B cell (primary cell): ENCODE results near the gene KATNAL2. TPM values are rescaled to one million over a fixed set of nuclear protein-coding genes. Genes with fewer than 3 reads are reported as not detected.
A peak's percentile ranks its signal among the peaks of the same experiment; 100 is the strongest.

Experiments used
- ATAC-seq: fragments of 200-7000 bp; cut with Tn5 transposase; one replicate; pipeline ENCODE4 v1.10.0; 2021; ENCODE audit warnings: low read depth, mild to moderate bottlenecking, moderate number of reproducible peaks, moderate library complexity
- CTCF ChIA-PET: fragments of 350-600 bp; sonication (Branson Sonifier 250); formaldehyde crosslinking; loops from one replicate; lab custom pipeline; 2021; ENCODE audit warnings: antibody characterized with exemption, inconsistent platforms; lab: Charles Lee
- POLR2A ChIA-PET: fragments of 350-600 bp; sonication (Branson Sonifier 250); formaldehyde crosslinking; loops from one replicate; lab custom pipeline; 2021; ENCODE audit warnings: antibody characterized with exemption; lab: Charles Lee
- DNase-seq: peaks from one replicate; pipeline ENCODE4 v3.0.0; 2013
- H2AFZ ChIP-seq: 2 replicates; pipeline ENCODE4 v1.6.1; 2012; ENCODE audit warnings: mild to moderate bottlenecking, low read depth, low read length; ENCODE audit not compliant: insufficient read depth, poor library complexity, severe bottlenecking
- H3K27ac ChIP-seq, 2 donors: 1 replicate in 1 of 2; 2 replicates in 1 of 2; pipeline ENCODE4 v1.5.1; 2012 to 2013; ENCODE audit warnings: low read length in 2 of 2, mild to moderate bottlenecking in 2 of 2, moderate library complexity in 1 of 2
- H3K27me3 ChIP-seq, 4 experiments: fragments of 200-600 bp in 1 of 4; sonication (generic) in 1 of 4; replicated peaks in 1 of 4; 1 replicate in 2 of 4; 2 replicates in 2 of 4; pipeline versions ENCODE4 v1.6.1 to v1.7.0; 2013 to 2016; ENCODE audit warnings: low read length in 3 of 4, mild to moderate bottlenecking in 2 of 4, mixed read lengths in 1 of 4, moderate library complexity in 1 of 4; ENCODE audit not compliant: insufficient read depth in 4 of 4, control insufficient read depth in 3 of 4; ENCODE audit errors: control extremely low read depth in 1 of 4
- H3K36me3 ChIP-seq, 2 experiments: replicated peaks in 1 of 2; 1 replicate in 1 of 2; 2 replicates in 1 of 2; pipeline versions ENCODE4 v1.6.1 to v1.7.1; 2013; ENCODE audit warnings: low read length in 1 of 2; ENCODE audit not compliant: insufficient read depth in 2 of 2, control insufficient read depth in 1 of 2; ENCODE audit errors: control extremely low read depth in 1 of 2, extremely low read depth in 1 of 2
- H3K4me1 ChIP-seq, 2 donors: fragments of 200-600 bp in 1 of 2; sonication (generic) in 1 of 2; 1 replicate in 1 of 2; 2 replicates in 1 of 2; pipeline versions ENCODE4 v1.5.1 to v1.6.1; 2013 to 2017; ENCODE audit warnings: low read length in 2 of 2; ENCODE audit not compliant: control insufficient read depth in 2 of 2, insufficient read depth in 2 of 2
- H3K4me2 ChIP-seq: replicated peaks from 2 replicates; pipeline ENCODE3; 2012; ENCODE audit warnings: mild to moderate bottlenecking, low read depth, low read length; ENCODE audit not compliant: poor library complexity, severe bottlenecking
- H3K4me3 ChIP-seq, 5 experiments: fragments of 200-600 bp in 1 of 5; sonication (generic) in 1 of 5; 1 replicate in 3 of 5; 2 replicates in 2 of 5; pipeline versions ENCODE4 v1.5.1 to v1.7.0; 2011 to 2016; ENCODE audit warnings: low read length in 4 of 5, mild to moderate bottlenecking in 4 of 5, low read depth in 2 of 5, control low read depth in 1 of 5, moderate library complexity in 1 of 5; ENCODE audit not compliant: insufficient read depth in 1 of 5; ENCODE audit errors: control extremely low read depth in 1 of 5, extremely low read depth in 1 of 5
- H3K79me2 ChIP-seq: fragments of 200-600 bp; sonication (generic); one replicate; pipeline ENCODE4 v1.6.0; 2016; ENCODE audit warnings: low read length; ENCODE audit not compliant: control insufficient read depth, insufficient read depth
- H3K9ac ChIP-seq: fragments of 200-600 bp; sonication (generic); 2 replicates; pipeline ENCODE4 v1.6.1; 2017; ENCODE audit warnings: mild to moderate bottlenecking, low read length, moderate library complexity
- H3K9me3 ChIP-seq, 3 donors: one replicate each; pipeline versions ENCODE4 v1.6.1 to v1.7.1; 2013; ENCODE audit warnings: low read length in 2 of 3; ENCODE audit not compliant: control insufficient read depth in 2 of 3, insufficient read depth in 1 of 3; ENCODE audit errors: control extremely low read depth in 1 of 3
- H4K20me1 ChIP-seq: 2 replicates; pipeline ENCODE4 v1.6.0; 2012; ENCODE audit warnings: mild to moderate bottlenecking, low read length; ENCODE audit not compliant: insufficient read depth, control insufficient read depth, poor library complexity, severe bottlenecking
- H3K27ac Mint-ChIP-seq: one replicate; pipeline ENCODE4 v1.8.0; 2021; ENCODE audit warnings: mixed read lengths
- H3K27me3 Mint-ChIP-seq: one replicate; pipeline ENCODE4 v1.8.0; 2021; ENCODE audit warnings: mixed read lengths
- H3K4me1 Mint-ChIP-seq: one replicate; pipeline ENCODE4 v1.8.0; 2021; ENCODE audit warnings: mixed read lengths
- H3K4me3 Mint-ChIP-seq: one replicate; pipeline ENCODE4 v1.8.0; 2021; ENCODE audit warnings: mixed read lengths
- H3K9me3 Mint-ChIP-seq: one replicate; pipeline ENCODE4 v1.8.0; 2022; ENCODE audit warnings: mixed read lengths; ENCODE audit not compliant: insufficient read depth
- CTCF ChIP-seq: fragments of 200-600 bp; IDR thresholded peaks from one replicate; pipeline ENCODE4 v1.8.0; 2022; ENCODE audit warnings: antibody characterized with exemption, mild to moderate bottlenecking
- EZH2 ChIP-seq: IDR thresholded peaks from 2 replicates; pipeline ENCODE4 v1.6.1; 2012; ENCODE audit warnings: borderline replicate concordance, low read depth, mild to moderate bottlenecking, moderate library complexity, low read length; ENCODE audit not compliant: insufficient read depth, poor library complexity, severe bottlenecking
- WGBS: methylation state at CpG from one replicate; pipeline ENCODE4 v1.1.5; 2013; ENCODE audit warnings: missing lambda C conversion rate; ENCODE audit not compliant: insufficient coverage; 5-methylcytosine and 5-hydroxymethylcytosine counted together
- intact Hi-C: fragments of 100-400 bp; cut with micrococcal nuclease; formaldehyde crosslinking; loops from one replicate; pipeline ENCODE4 v1.10.0; 2022
- polyA plus RNA-seq: library from polyadenylated mRNA; depleted of rRNA; stranded (reverse); fragments of >200 nt; gene quantifications from 2 replicates; pipeline ENCODE4 v1.2.3, GENCODE V29; 2012
- total RNA-seq, 2 donors: library from RNA; stranded (reverse); fragments of 120-200 nt in 1 of 2; gene quantifications; 1 replicate in 1 of 2; 2 replicates in 1 of 2; pipeline versions ENCODE4 v1.2.3 to v1.2.4, GENCODE V29; 2013 to 2022

KATNAL2 gene
- total and polyA plus RNA-seq, 2 donors (not counting 1 experiment from before 2014, with no cell fraction given): 1.3 to 3.1 TPM

GRCh38 chr18:46946656-46947282 lies 29.4 kb downstream of the KATNAL2 start:
- Histone ChIP-seq H3K4me3 (peak overlapping the region; percentile 72 to 97 (median 95)), H4K20me1 (no peaks in the 10 kb centered on the region), H3K9ac (peak overlapping the region; percentile 84), H3K36me3 (no peaks in the 10 kb centered on the region), H3K4me1 (peaks cover 4 to 13% of the 10 kb centered on the region in 2 donors), H2AFZ (peak overlapping the region; percentile 94), H3K4me2 (peak overlapping the region; percentile 85), H3K79me2 (no peaks in the 10 kb centered on the region), H3K9me3 (no peaks in the 10 kb centered on the region), H3K27ac (peak overlapping the region in 1 of 2 donors; percentile 3), H3K27me3 (peaks cover 0 to 3% (median 0%) of the 10 kb centered on the region in 4 experiments)
- TF ChIP-seq CTCF (no peak), EZH2 (no peak)
- intact Hi-C loops: loop anchor here (1.0 kb wide), 1 partner anchor 29 kb away; the partner anchor contains the start of genes KATNAL2 and PIAS2
- Mint-ChIP-seq H3K27me3 (peaks cover 4% of the 10 kb centered on the region), H3K27ac (no peak overlapping the region), H3K4me1 (no peaks in the 10 kb centered on the region), H3K9me3 (no peaks in the 10 kb centered on the region), H3K4me3 (no peak overlapping the region)
- ChIA-PET POLR2A (no interaction called here), CTCF (interaction anchor here (0.7 kb wide), 1 partner anchor 911 kb away, joined by 4 read pairs; no protein-coding TSS in a partner anchor)
- 1% methylated on average over 31 of the region's 32 CpGs for WGBS
- ATAC-seq: peak; percentile 95
- DNase-seq: peak; percentile 77

- ATAC-seq (no peak), DNase-seq (peak; percentile 19)
- Histone ChIP-seq H3K27ac (no peak overlapping the region), H3K79me2 (no peaks in the 10 kb centered on the region), H3K4me3 (no peak overlapping the region), H4K20me1 (no peaks in the 10 kb centered on the region), H3K36me3 (no peaks in the 10 kb centered on the region), H3K4me1 (peaks cover 4 to 13% of the 10 kb centered on the region in 2 donors), H3K4me2 (no peak overlapping the region), H3K9me3 (no peaks in the 10 kb centered on the region), H2AFZ (no peak overlapping the region), H3K9ac (no peak overlapping the region), H3K27me3 (peaks cover 0 to 3% (median 0%) of the 10 kb centered on the region in 4 experiments)
- H3K27me3 Mint-ChIP-seq: no peaks in the 10 kb centered on the region
- H3K27ac Mint-ChIP-seq: no peak overlapping the region
- no peaks in the 10 kb centered on the region for H3K4me1 Mint-ChIP-seq
- intact Hi-C loops: no loop called here
- CTCF ChIA-PET: interaction anchor here (0.9 kb wide), 1 partner anchor 254 kb away, joined by 5 read pairs; no protein-coding TSS in a partner anchor
- POLR2A ChIA-PET: no interaction called here
- no peaks in the 10 kb centered on the region for H3K9me3 Mint-ChIP-seq
- H3K4me3 Mint-ChIP-seq: no peak overlapping the region
- TF ChIP-seq CTCF: peak; percentile 61
- TF ChIP-seq EZH2: no peak
- 67% methylated on average over 3 of the region's 5 CpGs for WGBS
Observed at GRCh38 chr18:46950064-46950656, 32.8 kb downstream of the KATNAL2 start.
